Measurements from ENCODE around the gene STRC. TPM values are rescaled to one million over a fixed set of nuclear protein-coding genes. Genes with fewer than 3 reads are reported as not detected.
"Not testable (repeated sequence)": the region's sequence is repeated elsewhere in the genome, so short reads cannot be mapped to it uniquely, and the experiment has no call there.

The STRC gene
- total and polyA plus RNA-seq, 9 donors, result 0.23 to 0.89 (median 0.35) TPM

DNA sequence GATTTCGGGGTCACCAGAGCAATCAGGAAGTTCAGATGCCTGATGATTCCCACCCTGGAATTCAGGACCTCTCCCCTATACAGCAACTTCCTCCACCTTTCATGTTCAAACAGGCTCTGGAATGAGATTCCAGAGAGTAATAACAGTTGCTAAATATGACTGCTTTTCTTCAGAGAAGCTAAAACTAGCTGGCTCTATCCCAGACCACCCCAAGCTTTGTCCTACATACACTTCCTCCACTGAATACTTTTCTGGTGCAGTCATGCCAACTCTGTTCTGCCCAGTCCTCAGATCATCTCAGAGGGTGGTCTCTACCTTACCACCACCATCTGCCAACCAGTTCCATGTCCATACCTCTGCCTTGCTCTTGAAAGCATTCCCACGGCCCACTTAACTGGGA, 52.0 kb downstream of the STRC start:
- H3K27me3 ChIP-seq; H3K36me3 ChIP-seq; intact Hi-C loops (cut with DNase I); DNase-seq; H3K4me1 ChIP-seq (ENCODE audit: insufficient read depth); H3K9me3 ChIP-seq; H3K27ac ChIP-seq; H3K4me3 ChIP-seq: not testable (repeated sequence)
- WGBS, 3 donors, result 100% methylated on average over 1 of the region's 2 CpGs; no CpG with 5 or more reads in 2 of the 3 donors

DNA sequence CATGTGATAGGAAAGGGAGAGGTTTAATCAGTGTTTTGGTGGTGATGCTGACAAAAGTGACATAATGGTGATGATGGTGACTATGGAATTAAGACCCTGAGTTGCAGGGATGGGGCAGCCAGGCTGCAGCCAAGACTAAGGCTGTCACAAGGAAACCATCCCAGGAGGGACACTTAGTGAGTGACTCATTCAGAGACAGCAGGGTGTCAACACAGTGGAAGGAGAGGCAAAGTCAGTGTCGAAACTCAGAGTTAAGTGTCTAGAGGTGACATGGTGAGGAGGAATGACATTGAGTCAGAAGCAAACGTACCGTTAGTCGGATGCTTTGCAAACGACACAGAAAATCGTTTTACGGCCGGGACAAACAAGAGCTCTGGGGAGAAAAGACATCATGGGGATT, 54.8 kb downstream of the STRC start:
- DNase-seq; intact Hi-C loops (cut with DNase I); H3K9me3 ChIP-seq; H3K4me3 ChIP-seq; H3K4me1 ChIP-seq (ENCODE audit: insufficient read depth); H3K36me3 ChIP-seq; H3K27me3 ChIP-seq; H3K27ac ChIP-seq: not testable (repeated sequence)
- WGBS, 3 donors, result no CpG with 5 or more reads among the region's 8 CpGs

DNA sequence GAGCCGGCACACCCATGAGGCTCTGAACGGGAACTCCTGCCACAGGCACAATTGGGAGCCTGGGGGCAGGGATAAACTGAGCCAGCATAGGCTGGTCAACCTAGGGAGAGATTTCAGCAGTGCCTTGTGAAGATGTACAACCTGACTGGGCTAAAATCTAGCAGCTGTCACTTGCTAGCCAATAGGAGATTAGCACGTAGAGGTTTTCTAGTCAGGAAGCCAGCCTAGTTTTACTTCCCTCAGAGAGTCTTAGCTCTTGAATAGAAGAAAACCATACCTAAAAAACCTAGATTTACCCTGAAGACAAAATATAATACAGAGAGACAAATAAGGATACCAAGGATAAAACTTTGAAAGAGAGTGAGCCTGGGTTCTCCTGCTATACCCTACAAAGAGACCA, 55.8 kb downstream of the STRC start:
- intact Hi-C loops (cut with DNase I), result not testable (repeated sequence)

DNA sequence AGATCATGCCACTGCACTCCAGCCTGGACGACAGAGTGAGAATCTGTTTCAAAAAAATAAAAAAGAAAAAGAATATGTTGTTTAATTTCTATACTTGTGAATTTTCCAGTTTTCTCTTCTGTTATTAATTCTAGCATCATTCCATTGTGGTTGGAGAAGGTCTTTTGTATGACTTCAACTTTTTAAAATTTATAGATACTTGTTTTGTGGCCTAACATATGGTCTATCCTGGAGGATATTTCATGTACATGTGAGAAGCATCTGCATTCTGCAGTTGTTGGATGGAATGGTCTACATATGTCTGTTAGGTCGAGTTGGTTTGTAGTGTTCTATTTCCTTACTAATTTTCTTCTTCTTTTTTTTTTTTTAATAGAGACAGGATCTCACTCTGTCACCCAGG, 65.6 kb downstream of the STRC start:
- H3K9me3 ChIP-seq, result no peaks in the 10 kb centered on the region
- intact Hi-C loops (cut with DNase I), result no loop called here
- H3K27me3 ChIP-seq, result no peaks in the 10 kb centered on the region
- DNase-seq, result no peak
- H3K27ac ChIP-seq, result no peak overlapping the region
- TF ChIP-seq, protein P1, sequence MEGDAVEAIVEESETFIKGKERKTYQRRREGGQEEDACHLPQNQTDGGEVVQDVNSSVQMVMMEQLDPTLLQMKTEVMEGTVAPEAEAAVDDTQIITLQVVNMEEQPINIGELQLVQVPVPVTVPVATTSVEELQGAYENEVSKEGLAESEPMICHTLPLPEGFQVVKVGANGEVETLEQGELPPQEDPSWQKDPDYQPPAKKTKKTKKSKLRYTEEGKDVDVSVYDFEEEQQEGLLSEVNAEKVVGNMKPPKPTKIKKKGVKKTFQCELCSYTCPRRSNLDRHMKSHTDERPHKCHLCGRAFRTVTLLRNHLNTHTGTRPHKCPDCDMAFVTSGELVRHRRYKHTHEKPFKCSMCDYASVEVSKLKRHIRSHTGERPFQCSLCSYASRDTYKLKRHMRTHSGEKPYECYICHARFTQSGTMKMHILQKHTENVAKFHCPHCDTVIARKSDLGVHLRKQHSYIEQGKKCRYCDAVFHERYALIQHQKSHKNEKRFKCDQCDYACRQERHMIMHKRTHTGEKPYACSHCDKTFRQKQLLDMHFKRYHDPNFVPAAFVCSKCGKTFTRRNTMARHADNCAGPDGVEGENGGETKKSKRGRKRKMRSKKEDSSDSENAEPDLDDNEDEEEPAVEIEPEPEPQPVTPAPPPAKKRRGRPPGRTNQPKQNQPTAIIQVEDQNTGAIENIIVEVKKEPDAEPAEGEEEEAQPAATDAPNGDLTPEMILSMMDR (IDR thresholded peaks at IDR 0.05), result no peak
- TF ChIP-seq POLR2A (IDR thresholded peaks at IDR 0.05), result no peak
- TF ChIP-seq EP300 (IDR thresholded peaks at IDR 0.05), result no peak
- no peaks in the 10 kb centered on the region for H3K4me1 ChIP-seq (ENCODE audit: insufficient read depth)
- 68 to 79% (median 75%) methylated on average over 2 of the region's 2 CpGs for WGBS, 3 donors
- no peak overlapping the region for H3K4me3 ChIP-seq
- H3K36me3 ChIP-seq, result no peaks in the 10 kb centered on the region

More for the DNA sequence above, 55.8 kb downstream of the STRC start:
- H3K36me3 ChIP-seq; H3K9me3 ChIP-seq; DNase-seq; H3K4me1 ChIP-seq (ENCODE audit: insufficient read depth); H3K27me3 ChIP-seq; H3K4me3 ChIP-seq; H3K27ac ChIP-seq: not testable (repeated sequence)
- WGBS, 3 donors, result 90% methylated on average over 2 of the region's 3 CpGs; no CpG with 5 or more reads in 2 of the 3 donors

DNA sequence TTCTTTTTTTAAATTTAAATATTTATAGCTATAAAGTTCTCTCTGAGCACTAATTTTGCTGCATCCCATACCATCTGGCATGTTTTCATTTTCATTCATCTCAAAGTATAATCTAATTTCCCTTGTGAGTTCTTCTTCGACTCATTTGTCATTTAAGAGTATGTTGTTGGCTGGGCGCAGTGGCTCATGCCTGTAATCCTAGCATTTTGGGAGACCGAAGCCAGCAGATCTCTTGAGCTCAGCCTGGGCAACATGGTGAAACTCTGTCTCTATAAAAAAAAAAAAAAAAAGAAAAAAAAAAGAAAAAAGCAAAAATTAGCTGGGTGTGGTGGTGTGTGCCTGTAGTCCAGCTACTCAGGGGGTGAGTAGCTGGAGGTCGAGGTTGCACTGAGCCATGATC, 66.3 kb downstream of the STRC start:
- H3K4me1 ChIP-seq (ENCODE audit: insufficient read depth), result no peaks in the 10 kb centered on the region
- 93 to 96% (median 96%) methylated on average over 4 of the region's 4 CpGs for WGBS, 3 donors
- H3K27me3 ChIP-seq, result no peaks in the 10 kb centered on the region
- TF ChIP-seq EP300 (IDR thresholded peaks at IDR 0.05), result no peak
- no peak for TF ChIP-seq POLR2A (IDR thresholded peaks at IDR 0.05)
- TF ChIP-seq, protein P1 (IDR thresholded peaks at IDR 0.05), result no peak
- H3K4me3 ChIP-seq, result no peak overlapping the region
- intact Hi-C loops (cut with DNase I), result no loop called here
- no peak for DNase-seq
- H3K36me3 ChIP-seq, result no peaks in the 10 kb centered on the region
- no peaks in the 10 kb centered on the region for H3K9me3 ChIP-seq
- no peak overlapping the region for H3K27ac ChIP-seq

DNA sequence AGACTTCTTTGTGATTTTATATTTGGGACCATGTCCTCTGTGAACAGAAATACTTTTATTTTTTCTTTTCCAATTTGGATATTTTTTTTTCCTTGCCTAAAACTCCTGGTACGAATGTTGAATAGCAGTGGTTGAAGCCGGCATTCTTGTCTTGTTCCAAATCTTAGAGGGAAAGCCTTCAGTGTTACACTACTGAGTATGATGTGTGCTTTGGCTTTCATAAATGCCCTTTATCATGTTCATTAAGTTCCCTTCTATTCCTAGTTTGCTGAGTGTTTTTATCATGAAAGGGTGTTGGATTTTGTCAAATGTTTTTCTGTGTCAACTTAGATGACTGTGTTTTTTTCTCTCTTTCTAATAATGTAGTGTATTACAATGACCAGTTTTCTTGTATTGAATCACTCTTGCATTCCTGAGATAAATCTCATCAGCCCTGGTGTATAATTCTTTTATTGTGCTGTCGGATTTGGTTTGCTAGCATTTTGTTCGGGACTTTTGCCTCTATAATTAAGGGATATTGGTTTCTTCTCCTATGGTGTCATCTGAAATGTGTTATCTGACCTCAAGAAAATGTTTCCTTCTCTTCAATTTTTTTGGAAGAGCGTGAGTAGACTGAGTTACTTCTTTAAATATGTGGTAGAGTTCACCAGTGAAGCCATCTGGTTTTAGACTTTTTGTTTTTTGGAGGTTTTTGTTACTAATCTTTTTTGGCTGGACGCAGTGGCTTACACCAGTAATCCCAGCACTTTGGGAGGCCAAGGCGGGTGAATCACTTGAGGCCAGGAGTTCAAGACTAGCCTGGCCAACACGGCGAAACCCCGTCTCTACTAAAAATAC, 67.9 kb downstream of the STRC start:
- H3K4me3 ChIP-seq, result no peak overlapping the region
- TF ChIP-seq EP300 (IDR thresholded peaks at IDR 0.05), result no peak
- TF ChIP-seq, protein P1 (IDR thresholded peaks at IDR 0.05), result no peak
- TF ChIP-seq POLR2A (IDR thresholded peaks at IDR 0.05), result no peak
- H3K4me1 ChIP-seq (ENCODE audit: insufficient read depth), result no peaks in the 10 kb centered on the region
- no peaks in the 10 kb centered on the region for H3K36me3 ChIP-seq
- DNase-seq, result no peak
- WGBS, 3 donors, result 35 to 45% (median 38%) methylated on average over 10 of the region's 10 CpGs
- intact Hi-C loops (cut with DNase I), result no loop called here
- no peak overlapping the region for H3K27ac ChIP-seq
- no peaks in the 10 kb centered on the region for H3K27me3 ChIP-seq
- no peaks in the 10 kb centered on the region for H3K9me3 ChIP-seq

Measured in ovary (tissue), 9 donors.